K562 (cell line): ENCODE data around the gene CSNK1G3. TPM values are rescaled to one million over a fixed set of nuclear protein-coding genes. Genes with fewer than 3 reads are reported as not detected.

Experiments
- AFF4 ChIP-seq: sonication (generic); formaldehyde crosslinking; IDR thresholded peaks from 2 replicates; pipeline ENCODE4 v1.8.0; 2023; ENCODE audit warnings: mild to moderate bottlenecking, missing genetic modification reagents
- CHD1 ChIP-seq: fragments of 200-600 bp; sonication (generic); IDR thresholded peaks from one replicate; pipeline ENCODE4 v1.6.1; 2012; ENCODE audit warnings: mild to moderate bottlenecking, moderate library complexity, low read length, inconsistent platforms
- KHSRP ChIP-seq: fragments of 450-650 bp; IDR thresholded peaks from 2 replicates; pipeline ENCODE4 v1.6.1; 2017
- MAFK ChIP-seq: IDR thresholded peaks from 2 replicates; pipeline ENCODE4 v1.6.1; 2011; ENCODE audit warnings: low read length, improper control_type of control experiment
- MIER1 ChIP-seq: fragments of 450-650 bp; IDR thresholded peaks from 2 replicates; pipeline ENCODE4 v1.6.1; 2016; ENCODE audit warnings: antibody characterized with exemption, mild to moderate bottlenecking, low read depth
- RBFOX2 ChIP-seq: fragments of 200-400 bp; formaldehyde crosslinking; IDR thresholded peaks from 2 replicates; pipeline ENCODE4 v1.6.1; 2017; ENCODE audit warnings: low read depth, mild to moderate bottlenecking, low read length, moderate library complexity
- RBM15 ChIP-seq: fragments of 200-400 bp; formaldehyde crosslinking; IDR thresholded peaks from 2 replicates; pipeline ENCODE4 v1.6.1; 2018; ENCODE audit warnings: mild to moderate bottlenecking, low read length, moderate library complexity; ENCODE audit not compliant: insufficient read depth
- TAF9B ChIP-seq: fragments of 450-650 bp; IDR thresholded peaks from 2 replicates; pipeline ENCODE4 v1.6.1; 2018; ENCODE audit warnings: mild to moderate bottlenecking; ENCODE audit not compliant: partially characterized antibody
- THAP12 ChIP-seq: fragments of 250-450 bp; sonication (Bioruptor Pico); IDR thresholded peaks from 2 replicates; pipeline ENCODE4 v1.9.0; 2021; ENCODE audit warnings: mild to moderate bottlenecking, inconsistent platforms
- polyA plus RNA-seq, 8 experiments: library from polyadenylated mRNA; depleted of rRNA in 4 of 8; stranded (reverse) in 5 of 8; unstranded in 3 of 8; fragments of >200 nt; fragmentation: Nextera tagmentation in 2 of 8; fragmentation: Illumina TruSeq in 1 of 8; extraction: Ambion mirVana in 2 of 8; extraction: Trizol in 1 of 8; gene quantifications; 2 replicates each; pipeline versions ENCODE4 v1.2.1 to v1.2.3, GENCODE V29; 2011 to 2014; ENCODE audit warnings: inconsistent platforms in 1 of 8, missing spikeins in 1 of 8
- total RNA-seq, 7 experiments: library from RNA; depleted of rRNA in 6 of 7; stranded (reverse); fragments of >200 nt in 6 of 7; fragmentation: Illumina TruSeq in 2 of 7; extraction: Trizol in 2 of 7; gene quantifications; 2 replicates each; pipeline versions ENCODE4 v1.2.1 to v1.2.3, GENCODE V29; 2011 to 2021; ENCODE audit warnings: low replicate concordance in 1 of 7
- TF ChIP-seq, protein P1 (sequence below): IDR thresholded peaks from 3 replicates; pipeline ENCODE4 v1.6.1; 2011; ENCODE audit warnings: borderline replicate concordance, mild to moderate bottlenecking, moderate library complexity; ENCODE audit not compliant: insufficient read length; ENCODE audit errors: extremely low read depth
- TF ChIP-seq, protein P2 (sequence below): fragments of 250-450 bp; sonication (Bioruptor Pico); IDR thresholded peaks from 2 replicates; pipeline ENCODE4 v1.8.0; 2022; ENCODE audit warnings: moderate library complexity, mild to moderate bottlenecking, inconsistent platforms

Gene CSNK1G3
- total and polyA plus RNA-seq, 9 of the 15 experiments (the other 6 are each of a cell fraction or from before 2014, with no cell fraction given): 8.3 to 27.6 (median 16.5) TPM

GRCh38 chr5:123535648-123536047 lies 23.7 kb downstream of the CSNK1G3 start (continued):
- TF ChIP-seq, protein P1, sequence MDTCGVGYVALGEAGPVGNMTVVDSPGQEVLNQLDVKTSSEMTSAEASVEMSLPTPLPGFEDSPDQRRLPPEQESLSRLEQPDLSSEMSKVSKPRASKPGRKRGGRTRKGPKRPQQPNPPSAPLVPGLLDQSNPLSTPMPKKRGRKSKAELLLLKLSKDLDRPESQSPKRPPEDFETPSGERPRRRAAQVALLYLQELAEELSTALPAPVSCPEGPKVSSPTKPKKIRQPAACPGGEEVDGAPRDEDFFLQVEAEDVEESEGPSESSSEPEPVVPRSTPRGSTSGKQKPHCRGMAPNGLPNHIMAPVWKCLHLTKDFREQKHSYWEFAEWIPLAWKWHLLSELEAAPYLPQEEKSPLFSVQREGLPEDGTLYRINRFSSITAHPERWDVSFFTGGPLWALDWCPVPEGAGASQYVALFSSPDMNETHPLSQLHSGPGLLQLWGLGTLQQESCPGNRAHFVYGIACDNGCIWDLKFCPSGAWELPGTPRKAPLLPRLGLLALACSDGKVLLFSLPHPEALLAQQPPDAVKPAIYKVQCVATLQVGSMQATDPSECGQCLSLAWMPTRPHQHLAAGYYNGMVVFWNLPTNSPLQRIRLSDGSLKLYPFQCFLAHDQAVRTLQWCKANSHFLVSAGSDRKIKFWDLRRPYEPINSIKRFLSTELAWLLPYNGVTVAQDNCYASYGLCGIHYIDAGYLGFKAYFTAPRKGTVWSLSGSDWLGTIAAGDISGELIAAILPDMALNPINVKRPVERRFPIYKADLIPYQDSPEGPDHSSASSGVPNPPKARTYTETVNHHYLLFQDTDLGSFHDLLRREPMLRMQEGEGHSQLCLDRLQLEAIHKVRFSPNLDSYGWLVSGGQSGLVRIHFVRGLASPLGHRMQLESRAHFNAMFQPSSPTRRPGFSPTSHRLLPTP: no peak
- TF ChIP-seq RBM15: no peak
- TF ChIP-seq THAP12 (CRISPR knock-in tag): no peak
- no peak for TF ChIP-seq RBFOX2
- TF ChIP-seq, protein P2, sequence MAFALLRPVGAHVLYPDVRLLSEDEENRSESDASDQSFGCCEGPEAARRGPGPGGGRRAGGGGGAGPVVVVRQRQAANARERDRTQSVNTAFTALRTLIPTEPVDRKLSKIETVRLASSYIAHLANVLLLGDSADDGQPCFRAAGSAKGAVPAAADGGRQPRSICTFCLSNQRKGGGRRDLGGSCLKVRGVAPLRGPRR (CRISPR knock-in tag): no peak
- TF ChIP-seq AFF4: no peak
- TF ChIP-seq MIER1: no peak
- no peak for TF ChIP-seq KHSRP
- no peak for TF ChIP-seq TAF9B
- peak; percentile 16; the same call in 1 of the 2 replicates for TF ChIP-seq MAFK
- TF ChIP-seq CHD1: no peak
- TF ChIP-seq, all 486 proteins: peak for 5
